Measurements from ENCODE around the gene PRG2.

Gene PRG2

GRCh38 chr11:57395905-57396623 lies 5.6 kb upstream of the PRG2 start:
- DNase-seq = no peak

DNA sequence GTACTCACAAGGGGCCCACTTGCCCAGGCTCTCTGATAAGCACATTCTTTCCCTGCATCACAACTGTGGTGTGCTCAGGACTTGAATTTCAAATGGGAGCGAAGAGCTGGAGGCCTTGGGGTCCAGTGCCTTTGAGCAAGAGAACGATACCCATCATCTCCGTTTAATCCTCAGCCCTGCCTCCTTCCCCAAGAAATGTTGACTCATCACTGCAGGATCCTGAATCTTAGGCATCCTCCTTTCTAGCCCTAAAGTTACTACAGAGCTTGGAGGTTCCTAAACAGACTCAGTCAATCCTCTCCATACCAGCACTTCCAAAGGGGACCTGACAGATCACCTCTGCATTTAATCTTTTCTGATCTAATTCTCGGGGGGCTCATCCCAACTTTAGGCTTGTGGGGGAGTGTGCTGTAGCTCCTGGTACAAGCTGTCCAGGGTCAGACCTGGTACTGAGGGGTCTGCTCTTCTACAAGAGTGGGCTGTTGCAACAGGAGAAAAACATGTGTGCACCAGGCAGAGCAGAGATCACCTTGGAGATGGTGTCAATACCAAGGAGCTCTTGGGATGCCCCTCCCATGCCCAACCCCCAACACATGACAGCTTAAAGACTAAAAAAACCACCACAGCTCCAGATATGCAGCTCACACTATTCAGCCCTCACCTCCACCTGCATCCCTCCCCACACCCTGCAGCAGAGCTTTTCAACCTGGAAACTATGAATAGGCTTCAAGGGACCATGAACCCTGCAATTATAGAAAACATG lies 3.9 kb upstream of the PRG2 start:
- no peak for DNase-seq

- no peak for DNase-seq
These were observed 2.3 kb upstream of the PRG2 start for GRCh38 chr11:57392763-57393105.

GRCh38 chr11:57392066-57392762 lies 1.8 kb upstream of the PRG2 start:
- no peak for DNase-seq

DNA sequence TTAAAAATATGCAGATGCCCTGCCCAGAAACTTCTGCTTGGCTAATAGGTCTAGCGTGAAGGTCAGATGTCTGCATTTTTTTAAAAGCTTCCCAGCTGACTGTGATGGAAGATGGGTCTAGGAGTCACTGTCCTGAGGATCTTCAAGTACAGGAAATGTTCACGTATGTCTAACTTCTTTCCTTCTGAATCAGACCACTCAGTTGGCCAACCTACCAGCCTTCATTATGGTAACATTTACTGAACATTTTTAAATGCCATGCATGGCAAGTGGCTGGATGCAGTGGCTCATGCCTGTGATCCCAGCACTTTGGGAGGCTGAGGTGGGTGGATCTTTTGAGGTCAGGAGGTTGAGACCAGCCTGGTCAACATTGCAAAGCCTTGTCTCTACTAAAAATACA lies 1.1 kb upstream of the PRG2 start:
- DNase-seq = no peak

DNA sequence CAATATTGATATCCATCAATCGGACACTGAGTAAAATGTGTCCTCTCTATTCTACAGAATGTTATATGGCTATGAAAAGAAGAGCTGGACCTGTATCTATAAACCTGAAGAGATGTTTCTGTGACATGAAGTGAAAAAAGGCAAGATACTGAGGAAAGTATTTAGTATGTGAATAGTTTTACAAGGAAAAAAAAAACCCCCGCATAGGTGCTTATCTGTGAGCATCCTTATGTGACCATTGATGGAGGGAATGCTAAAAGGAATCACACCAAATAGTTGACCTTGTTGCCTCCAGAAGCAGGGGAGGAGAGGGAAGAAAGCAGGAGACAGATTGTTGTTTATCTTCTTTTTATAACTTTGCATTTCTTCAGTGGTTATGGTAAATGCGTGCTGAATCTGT lies 661 bp upstream of the PRG2 start:
- no peak for DNase-seq

DNA sequence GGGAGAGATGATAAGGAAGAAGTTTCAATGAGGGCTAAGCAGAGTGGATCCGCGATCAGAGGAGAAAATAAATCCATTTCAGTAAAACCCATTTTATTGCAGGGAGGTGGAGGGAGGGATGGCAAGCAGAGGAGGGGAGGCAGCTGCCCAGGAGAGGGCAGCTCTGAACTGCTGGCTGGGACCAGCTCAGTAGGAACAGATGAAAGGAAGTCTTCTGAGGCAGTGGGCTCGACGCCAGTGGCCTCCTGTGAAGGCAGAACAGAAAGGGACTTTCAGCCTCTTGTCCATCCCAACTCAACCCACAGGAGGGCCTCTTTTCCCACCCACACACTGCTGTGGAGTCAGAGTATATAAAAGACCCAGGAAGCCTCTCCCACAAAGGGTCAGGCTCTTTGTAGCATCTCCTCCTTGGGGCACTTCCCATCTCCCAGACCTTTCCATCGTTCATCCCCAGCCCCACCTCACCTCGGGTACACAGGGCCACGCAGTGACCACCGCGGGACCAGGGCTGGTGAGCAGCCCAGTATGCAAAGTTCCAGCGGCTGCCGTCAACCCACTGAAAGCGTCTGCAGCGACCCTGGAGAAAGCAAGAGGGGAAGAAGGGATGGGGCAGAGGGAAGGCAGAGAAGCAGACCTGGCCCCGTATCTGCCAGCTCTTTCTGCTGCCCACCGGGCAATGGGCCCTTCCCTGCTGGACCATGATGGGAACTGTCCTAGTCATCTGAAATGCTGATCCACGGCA lies 3.0 kb downstream of the PRG2 start:
- no peak for DNase-seq

GRCh38 chr11:57386178-57386940 lies 4.1 kb downstream of the PRG2 start:
- no peak for DNase-seq

DNA sequence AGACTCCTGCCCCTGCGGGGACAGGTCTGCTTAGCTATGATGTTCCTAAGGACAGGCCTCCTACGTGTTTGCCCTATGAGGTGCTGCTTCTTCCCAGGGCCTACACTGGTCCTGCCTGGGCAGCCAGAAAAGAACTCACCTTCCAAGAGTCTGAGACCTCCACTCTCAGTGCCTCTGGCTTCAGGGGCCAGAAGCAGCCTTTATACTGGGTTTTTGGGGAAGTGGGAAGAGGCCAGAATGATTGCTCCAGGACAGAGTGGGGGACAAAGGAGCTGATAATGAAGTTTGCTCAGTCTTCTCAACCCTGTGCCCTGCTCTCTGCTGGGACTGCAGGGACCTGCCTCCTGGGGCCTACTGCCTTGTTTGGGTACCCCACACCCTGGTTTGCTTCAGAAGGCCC lies 9.5 kb downstream of the PRG2 start, which contains the start of gene PRG3:
TSS of gene PRG3 (minus strand) at position 176 of the 400 bp plus-strand sequence. CDS start 442 bp downstream, outside the sequence.
- DNase-seq = no peak

GRCh38 chr11:57379732-57380131 lies 10.7 kb downstream of the PRG2 start:
- no peak for DNase-seq

DNA sequence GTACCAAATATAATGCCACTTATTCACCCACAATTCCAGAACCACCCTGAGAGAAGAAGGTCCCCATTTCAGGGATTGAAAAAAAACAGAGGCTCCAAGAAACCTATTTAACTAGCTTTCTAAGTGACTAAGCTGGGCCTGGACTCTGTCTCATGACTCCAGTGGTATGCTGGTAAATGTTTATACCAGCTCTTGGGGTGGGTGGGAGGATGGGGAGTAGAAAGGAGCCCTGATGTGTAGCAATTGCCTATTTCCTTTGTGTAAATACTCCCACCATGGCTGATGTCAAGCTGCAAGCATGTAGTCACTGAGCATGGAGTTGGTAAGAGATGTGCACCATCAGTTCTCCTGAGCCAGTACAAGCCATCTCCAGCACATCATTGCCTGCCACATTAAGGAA lies 12.3 kb downstream of the PRG2 start:
- DNase-seq = no peak

GRCh38 chr11:57377107-57377506 lies 13.3 kb downstream of the PRG2 start:
- DNase-seq = no peak

DNA sequence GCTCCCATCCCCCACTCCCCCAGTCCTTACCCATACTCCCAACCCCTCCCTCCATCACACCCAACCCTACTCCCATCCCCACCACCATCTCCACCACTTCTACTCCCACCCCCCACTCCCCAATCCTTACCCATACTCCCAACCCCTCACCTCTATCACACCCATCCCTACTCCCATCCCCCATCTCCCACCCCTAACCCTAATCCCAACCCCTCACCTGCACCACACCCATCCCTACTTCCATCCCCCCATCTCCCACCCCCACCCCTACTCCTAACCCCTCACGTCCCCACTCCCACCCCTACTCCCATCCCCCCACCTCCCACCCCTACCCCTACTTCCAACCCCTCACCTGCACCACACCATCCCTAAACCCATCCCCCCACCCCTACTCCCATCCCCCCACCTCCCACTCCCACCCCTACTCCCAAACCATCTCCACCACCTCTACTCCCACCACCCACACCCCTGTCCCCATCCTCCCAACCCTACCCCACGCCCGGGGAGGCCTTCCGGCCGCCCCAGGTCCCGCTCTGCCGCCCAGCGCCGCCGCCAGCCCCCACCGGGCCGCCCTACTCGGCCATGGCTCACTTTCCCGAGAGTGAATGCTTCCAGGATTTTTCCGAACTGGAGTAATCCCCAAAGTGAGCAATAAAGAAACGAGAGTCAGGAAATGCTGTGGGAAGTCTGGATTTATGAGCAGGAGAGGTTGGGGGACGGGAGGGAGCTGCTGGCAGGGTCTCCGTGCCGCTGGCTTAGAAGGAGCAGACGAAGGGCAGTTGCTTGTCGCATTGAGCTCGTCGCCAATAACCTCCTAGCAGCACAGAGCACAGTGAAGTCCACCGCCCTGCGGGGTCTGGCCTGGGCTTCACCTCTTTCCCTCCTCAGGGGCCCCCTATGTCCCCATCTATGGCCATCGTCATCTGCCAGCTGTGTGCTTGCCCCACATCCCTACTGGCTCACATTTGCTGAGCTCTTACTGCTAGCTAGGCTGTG lies 14.1 kb downstream of the PRG2 start:
- DNase-seq = no peak

DNA sequence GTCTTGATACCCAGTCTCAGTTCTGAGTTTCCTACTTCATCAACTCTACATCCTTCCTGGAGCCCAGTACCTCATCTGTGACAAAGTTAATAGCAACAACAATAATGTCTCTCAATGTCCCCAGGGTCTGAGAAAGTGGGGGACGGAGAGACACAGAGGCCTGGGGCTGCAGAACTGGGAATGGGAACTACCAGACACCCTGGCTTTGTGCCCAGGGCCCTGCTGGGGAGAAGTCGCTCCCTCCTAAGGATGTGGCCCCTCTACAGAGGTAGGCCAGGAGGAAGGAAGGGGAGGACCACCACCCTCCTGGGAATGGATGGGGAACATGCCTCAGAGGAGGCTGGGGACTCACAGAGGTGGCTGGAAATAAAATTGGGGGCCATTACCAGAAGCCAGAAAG lies 15.0 kb downstream of the PRG2 start:
- DNase-seq = no peak

- no peak for DNase-seq
These were observed 15.5 kb downstream of the PRG2 start for GRCh38 chr11:57374966-57375365.

DNA sequence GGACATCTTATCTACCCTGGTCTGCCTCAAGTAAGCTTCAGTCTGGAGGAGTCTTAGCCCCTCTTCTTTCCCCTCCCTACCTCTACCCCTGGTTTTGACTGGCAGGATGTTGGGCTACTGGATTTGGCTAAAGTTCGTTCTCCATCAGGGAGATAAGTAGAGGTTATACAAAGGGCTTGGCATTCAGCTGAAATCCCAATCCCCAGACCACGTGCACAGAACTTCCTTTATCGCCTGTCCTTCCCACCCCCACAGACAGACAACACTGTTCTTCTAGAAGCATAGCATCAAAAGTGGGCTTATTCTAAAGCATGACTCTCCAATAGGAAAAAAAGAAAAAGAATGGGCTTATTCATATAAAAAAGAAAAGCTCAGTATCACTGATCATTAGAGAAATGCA lies 17.3 kb downstream of the PRG2 start:
- no peak for DNase-seq

DNA sequence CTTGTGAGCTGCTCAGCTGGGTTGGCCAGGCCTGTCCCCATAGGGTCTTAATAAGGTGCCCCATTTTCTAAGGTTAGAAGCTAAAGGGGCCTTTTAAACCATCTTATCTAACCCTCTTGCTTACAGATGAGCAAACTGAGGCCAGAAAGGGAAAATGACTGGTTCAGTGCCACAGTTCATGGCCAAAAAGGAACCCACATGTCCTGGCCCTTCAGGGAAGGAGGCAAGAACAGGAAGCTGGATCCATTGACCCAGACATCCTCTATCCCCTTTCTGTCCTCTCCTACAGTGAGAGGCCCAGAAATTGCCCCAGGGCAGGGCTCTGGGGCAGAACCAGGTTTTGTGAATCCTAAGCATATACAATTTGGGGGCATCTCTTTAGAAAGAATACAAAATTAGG lies 19.5 kb downstream of the PRG2 start:
- DNase-seq = no peak

DNA sequence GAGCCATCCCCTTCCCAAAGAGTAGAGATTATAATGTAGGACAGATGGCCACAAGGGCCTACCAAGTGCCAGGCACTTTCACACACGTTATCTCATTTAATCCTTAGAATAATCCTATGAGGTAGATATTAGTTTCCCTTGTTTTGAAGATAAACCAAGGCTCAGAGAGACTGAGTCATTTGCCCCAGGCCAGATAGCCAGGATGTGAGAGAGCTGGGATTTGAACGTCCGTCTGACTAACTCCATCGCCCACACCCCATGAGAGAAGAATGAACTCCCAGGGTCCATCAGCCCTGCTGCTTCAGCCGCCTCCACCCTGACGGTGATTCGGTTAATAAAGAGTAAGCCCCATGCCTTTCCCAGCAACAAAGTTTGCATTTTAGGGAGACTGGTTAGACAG lies 20.2 kb downstream of the PRG2 start:
- no peak for DNase-seq

- DNase-seq = no peak
These were observed 21.6 kb downstream of the PRG2 start for GRCh38 chr11:57368845-57369232.

DNA sequence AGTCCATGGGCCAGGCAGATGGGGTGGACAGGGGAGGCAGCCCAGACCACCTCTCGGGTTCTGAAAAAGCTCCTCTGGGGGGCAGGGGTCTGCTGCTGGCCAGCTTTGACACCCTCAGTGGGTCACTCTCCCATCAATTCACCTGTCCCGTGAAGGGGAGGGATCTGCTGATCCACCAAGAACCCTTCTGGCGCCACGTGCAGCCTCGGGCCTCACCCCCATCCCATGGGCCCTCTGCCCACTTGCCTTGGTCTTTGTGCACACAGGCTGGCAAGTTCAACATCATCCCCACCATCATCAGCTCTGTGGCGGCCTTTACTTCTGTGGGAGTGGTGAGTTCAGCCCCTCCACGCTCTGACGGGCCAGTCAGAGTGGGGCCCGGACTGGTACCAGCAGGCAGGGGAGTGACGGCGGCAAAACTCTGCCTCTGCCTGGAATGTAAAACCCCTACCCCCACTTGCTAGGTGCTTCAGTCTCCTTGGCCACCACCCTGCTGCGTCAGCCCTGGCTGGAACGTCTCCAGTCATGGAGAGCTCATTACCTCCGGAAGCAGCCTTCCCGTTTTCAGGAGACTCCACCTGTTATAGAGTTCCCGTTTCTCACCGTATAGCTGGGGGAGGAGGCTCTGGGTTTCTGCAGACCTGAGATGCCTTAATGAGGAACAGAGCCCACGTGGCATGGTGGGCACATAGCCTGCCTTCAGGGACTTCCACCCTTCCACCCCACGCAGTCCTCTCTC lies 22.2 kb downstream of the PRG2 start:
- no peak for DNase-seq
